Measurements from ENCODE around the gene FAM171A1. TPM values are rescaled to one million over a fixed set of nuclear protein-coding genes. Genes with fewer than 3 reads are reported as not detected.

Gene FAM171A1
- total and polyA plus RNA-seq, 2 donors (not counting 3 experiments of a cell fraction or from before 2014, with no cell fraction given): 56.3 to 75.8 TPM

DNA sequence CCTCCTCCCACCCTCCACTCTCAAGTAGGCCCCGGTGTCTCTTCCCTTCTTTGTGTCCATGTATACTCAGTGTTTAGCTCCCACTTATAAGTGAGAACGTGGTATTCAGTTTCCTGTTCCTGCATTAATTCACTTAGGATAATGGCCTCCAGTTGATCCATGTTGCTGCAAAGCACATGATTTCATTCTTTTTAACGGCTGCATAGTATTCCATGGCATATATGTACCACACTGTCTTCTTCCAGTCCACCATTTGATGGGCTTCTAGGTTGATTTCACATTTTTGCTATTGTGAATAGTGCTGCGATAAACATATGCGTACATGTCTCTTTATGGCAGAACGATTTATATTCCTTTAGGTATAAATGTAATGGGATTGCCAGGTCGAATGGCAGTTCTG lies 51.0 kb downstream of the FAM171A1 start:
- CTCF ChIA-PET: interaction anchor here (1.1 kb wide), 1 partner anchor 9 kb away, joined by 3 read pairs; no protein-coding TSS in a partner anchor
- H3K27me3 ChIP-seq (ENCODE audit: control insufficient read depth in 2 of 2, insufficient read depth in 2 of 2, low read length in 2 of 2): no peaks in the 10 kb centered on the region
- H3K4me1 ChIP-seq (ENCODE audit: control insufficient read depth, extremely low read depth, insufficient read depth, low read length): peaks cover 14% of the 10 kb centered on the region
- no peak for DNase-seq (ENCODE audit: low read depth, low spot score)
- no peak for FAIRE-seq
- H3K9me3 ChIP-seq (replicated peaks; ENCODE audit: control insufficient read depth, insufficient read depth, low read length): no peaks in the 10 kb centered on the region
- no peak overlapping the region for H2AFZ ChIP-seq (ENCODE audit: low read depth, low read length)
- intact Hi-C loops (cut with micrococcal nuclease): no loop called here
- H3K9me1 ChIP-seq (replicated peaks; ENCODE audit: control insufficient read depth, extremely low read depth, insufficient read depth, low read length): no peaks in the 10 kb centered on the region
- no TSS peak for BruUV-seq (replicated peaks)
- no peak overlapping the region for H3K4me3 ChIP-seq (replicated peaks in 1 of 3; ENCODE audit: insufficient read depth in 1 of 3, low read depth in 1 of 3, low read length in 3 of 3)
- dilution Hi-C loops (cut with MboI; ENCODE audit: extremely low pct_ligation_motif_present, low sequenced_read_pairs): no loop called here
- TF ChIP-seq MYC (IDR thresholded peaks at IDR 0.05; ENCODE audit: low read depth, low read length): no peak
- TF ChIP-seq FOS (IDR thresholded peaks at IDR 0.05; ENCODE audit: borderline replicate concordance, insufficient read depth, low read length): no peak
- TF ChIP-seq JUN (IDR thresholded peaks at IDR 0.05; ENCODE audit: borderline replicate concordance, insufficient read depth, insufficient read length, low read depth): no peak
- TF ChIP-seq, protein P1, sequence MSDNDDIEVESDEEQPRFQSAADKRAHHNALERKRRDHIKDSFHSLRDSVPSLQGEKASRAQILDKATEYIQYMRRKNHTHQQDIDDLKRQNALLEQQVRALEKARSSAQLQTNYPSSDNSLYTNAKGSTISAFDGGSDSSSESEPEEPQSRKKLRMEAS (IDR thresholded peaks at IDR 0.05; ENCODE audit: insufficient read depth, insufficient read length): no peak
- no peak for TF ChIP-seq GATA2 (IDR thresholded peaks at IDR 0.05; ENCODE audit: insufficient read depth, insufficient read length, low read depth, low read length)
- no peak for TF ChIP-seq POLR2AphosphoS5 (IDR thresholded peaks at IDR 0.05; ENCODE audit: insufficient read depth, low read depth, low read length)
- no peak for TF ChIP-seq POLR2A (IDR thresholded peaks at IDR 0.05; ENCODE audit: low read depth, low read length)
- TF ChIP-seq EZH2 (IDR thresholded peaks at IDR 0.05; ENCODE audit: borderline replicate concordance, low read depth, low read length, severe bottlenecking): no peak
- TF ChIP-seq, protein P2, sequence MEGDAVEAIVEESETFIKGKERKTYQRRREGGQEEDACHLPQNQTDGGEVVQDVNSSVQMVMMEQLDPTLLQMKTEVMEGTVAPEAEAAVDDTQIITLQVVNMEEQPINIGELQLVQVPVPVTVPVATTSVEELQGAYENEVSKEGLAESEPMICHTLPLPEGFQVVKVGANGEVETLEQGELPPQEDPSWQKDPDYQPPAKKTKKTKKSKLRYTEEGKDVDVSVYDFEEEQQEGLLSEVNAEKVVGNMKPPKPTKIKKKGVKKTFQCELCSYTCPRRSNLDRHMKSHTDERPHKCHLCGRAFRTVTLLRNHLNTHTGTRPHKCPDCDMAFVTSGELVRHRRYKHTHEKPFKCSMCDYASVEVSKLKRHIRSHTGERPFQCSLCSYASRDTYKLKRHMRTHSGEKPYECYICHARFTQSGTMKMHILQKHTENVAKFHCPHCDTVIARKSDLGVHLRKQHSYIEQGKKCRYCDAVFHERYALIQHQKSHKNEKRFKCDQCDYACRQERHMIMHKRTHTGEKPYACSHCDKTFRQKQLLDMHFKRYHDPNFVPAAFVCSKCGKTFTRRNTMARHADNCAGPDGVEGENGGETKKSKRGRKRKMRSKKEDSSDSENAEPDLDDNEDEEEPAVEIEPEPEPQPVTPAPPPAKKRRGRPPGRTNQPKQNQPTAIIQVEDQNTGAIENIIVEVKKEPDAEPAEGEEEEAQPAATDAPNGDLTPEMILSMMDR (IDR thresholded peaks at IDR 0.05; ENCODE audit: extremely low read depth in 1 of 2, insufficient read depth in 1 of 2, low read depth in 1 of 2, low read length in 2 of 2): no peak
- no peak overlapping the region for H3K27ac ChIP-seq (ENCODE audit: insufficient read depth, low read depth, low read length)
- H3K9ac ChIP-seq (replicated peaks; ENCODE audit: extremely low read depth, insufficient read depth, low read length): no peak overlapping the region
- POLR2A ChIA-PET: no interaction called here
- H3K4me2 ChIP-seq (ENCODE audit: insufficient read depth, low read length): no peak overlapping the region
- no peaks in the 10 kb centered on the region for H4K20me1 ChIP-seq (replicated peaks; ENCODE audit: control insufficient read depth, extremely low read depth, insufficient read depth, low read length)
- no peaks in the 10 kb centered on the region for H3K36me3 ChIP-seq (ENCODE audit: control insufficient read depth in 2 of 2, extremely low read depth in 1 of 2, insufficient read depth in 2 of 2, low read length in 2 of 2)
- H3K79me2 ChIP-seq (ENCODE audit: control insufficient read depth, insufficient read depth, low read length): peaks cover 72% of the 10 kb centered on the region

All from endothelial cell of umbilical vein (primary cell).